Karpas-422 (cell line): ENCODE measurements around the gene SNRPA. TPM values are rescaled to one million over a fixed set of nuclear protein-coding genes. Genes with fewer than 3 reads are reported as not detected.

Experiments used
- DNase-seq: peaks from one replicate; pipeline ENCODE4 v3.0.0-alpha.2; 2015
- H2AFZ ChIP-seq: fragments of 200-600 bp; sonication (generic); 2 replicates; pipeline ENCODE4 v1.6.1; 2014; ENCODE audit warnings: antibody characterized with exemption, low read length, mixed read lengths
- H3K27ac ChIP-seq: fragments of 200-600 bp; sonication (generic); 2 replicates; pipeline ENCODE4 v1.5.1; 2014; ENCODE audit warnings: mild to moderate bottlenecking, low read length, moderate library complexity
- H3K27me3 ChIP-seq: fragments of 200-600 bp; sonication (generic); 2 replicates; pipeline ENCODE4 v1.6.1; 2014; ENCODE audit warnings: low read length, mixed read lengths
- H3K36me3 ChIP-seq: fragments of 200-600 bp; sonication (generic); 2 replicates; pipeline ENCODE4 v1.6.1; 2014; ENCODE audit warnings: low read length, mixed read lengths; ENCODE audit not compliant: insufficient read depth
- H3K4me1 ChIP-seq: fragments of 200-600 bp; sonication (generic); 2 replicates; pipeline ENCODE4 v1.6.1; 2014; ENCODE audit warnings: mild to moderate bottlenecking, low read length, mixed read lengths
- H3K4me2 ChIP-seq: fragments of 200-600 bp; sonication (generic); 2 replicates; pipeline ENCODE4 v1.6.1; 2014; ENCODE audit warnings: low read length, low read depth, mild to moderate bottlenecking; ENCODE audit not compliant: poor library complexity, severe bottlenecking
- H3K4me3 ChIP-seq: fragments of 200-600 bp; sonication (generic); 2 replicates; pipeline ENCODE4 v1.5.1; 2014; ENCODE audit warnings: mild to moderate bottlenecking, antibody characterized with exemption, low read length, mixed read lengths
- H3K79me2 ChIP-seq: fragments of 200-600 bp; sonication (generic); 2 replicates; pipeline ENCODE4 v1.6.1; 2014; ENCODE audit warnings: mild to moderate bottlenecking, low read length, mixed read lengths
- H3K9ac ChIP-seq: fragments of 200-600 bp; sonication (generic); 2 replicates; pipeline ENCODE4 v1.6.0; 2014; ENCODE audit warnings: low read length
- H3K9me2 ChIP-seq: fragments of 200-600 bp; sonication (generic), shearing (Covaris generic); replicated peaks from 2 replicates; pipeline ENCODE4 v1.6.0; 2014; ENCODE audit warnings: mild to moderate bottlenecking, low read length, moderate library complexity; ENCODE audit not compliant: insufficient read depth
- H3K9me3 ChIP-seq: fragments of 300-700, 200-600 bp; sonication (generic); 2 replicates; pipeline ENCODE4 v1.6.1; 2014; ENCODE audit warnings: low read length, mixed read lengths
- H4K20me1 ChIP-seq: fragments of 200-600 bp; sonication (generic); 2 replicates; pipeline ENCODE4 v1.6.1; 2014; ENCODE audit warnings: mild to moderate bottlenecking, antibody characterized with exemption, low read length, low read depth; ENCODE audit not compliant: insufficient read depth
- total RNA-seq: library from RNA; depleted of rRNA; stranded (reverse); fragments of >200 nt; shearing (Covaris generic); gene quantifications from 2 replicates; pipeline ENCODE4 v1.2.3, GENCODE V29; 2014; ENCODE audit warnings: low replicate concordance

Gene SNRPA
- total RNA-seq, 1 experiment from 2014 or later = 136 TPM

DNA sequence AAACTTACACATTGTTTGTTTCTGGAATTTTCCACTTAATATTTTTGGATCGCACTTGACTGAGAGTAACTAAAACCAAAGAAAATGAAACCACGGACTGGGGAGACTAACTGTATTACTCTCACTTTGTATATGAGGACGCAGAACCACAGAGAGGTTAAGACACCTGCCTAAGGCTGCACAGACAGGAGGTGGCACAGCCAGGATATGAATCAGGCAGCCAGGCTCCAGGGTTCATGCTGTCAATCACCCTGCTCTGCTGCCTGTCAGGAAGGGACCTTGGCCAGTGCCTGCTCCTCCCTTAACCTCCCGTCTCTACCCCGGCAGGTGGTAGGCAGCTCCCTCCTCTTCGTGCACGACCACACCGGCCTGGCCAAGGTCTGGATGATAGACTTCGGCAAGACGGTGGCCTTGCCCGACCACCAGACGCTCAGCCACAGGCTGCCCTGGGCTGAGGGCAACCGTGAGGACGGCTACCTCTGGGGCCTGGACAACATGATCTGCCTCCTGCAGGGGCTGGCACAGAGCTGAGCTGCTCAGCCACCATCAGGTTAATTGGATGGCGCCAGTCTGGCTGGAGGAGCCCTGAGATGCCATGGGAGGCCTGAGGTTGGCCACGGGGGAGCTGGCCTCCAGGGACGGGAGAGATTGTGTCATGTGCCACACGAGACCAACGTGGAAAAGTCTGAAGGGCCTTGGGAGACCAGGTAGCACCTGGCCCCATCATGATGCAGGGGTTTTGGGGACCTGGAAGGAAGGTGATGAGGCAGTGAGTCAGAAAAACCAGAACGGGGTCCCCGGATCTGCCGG, 11.8 kb upstream of the SNRPA start:
- Histone ChIP-seq H3K9ac (no peak overlapping the region), H3K4me2 (no peak overlapping the region), H3K9me2 (no peaks in the 10 kb centered on the region), H3K27ac (no peak overlapping the region), H3K4me1 (no peaks in the 10 kb centered on the region), H3K79me2 (no peaks in the 10 kb centered on the region), H2AFZ (no peak overlapping the region), H3K4me3 (no peak overlapping the region), H3K36me3 (peaks cover 3% of the 10 kb centered on the region; the same call in 1 of the 2 replicates), H3K9me3 (no peaks in the 10 kb centered on the region), H3K27me3 (no peaks in the 10 kb centered on the region), H4K20me1 (no peaks in the 10 kb centered on the region)
- DNase-seq = no peak

DNA sequence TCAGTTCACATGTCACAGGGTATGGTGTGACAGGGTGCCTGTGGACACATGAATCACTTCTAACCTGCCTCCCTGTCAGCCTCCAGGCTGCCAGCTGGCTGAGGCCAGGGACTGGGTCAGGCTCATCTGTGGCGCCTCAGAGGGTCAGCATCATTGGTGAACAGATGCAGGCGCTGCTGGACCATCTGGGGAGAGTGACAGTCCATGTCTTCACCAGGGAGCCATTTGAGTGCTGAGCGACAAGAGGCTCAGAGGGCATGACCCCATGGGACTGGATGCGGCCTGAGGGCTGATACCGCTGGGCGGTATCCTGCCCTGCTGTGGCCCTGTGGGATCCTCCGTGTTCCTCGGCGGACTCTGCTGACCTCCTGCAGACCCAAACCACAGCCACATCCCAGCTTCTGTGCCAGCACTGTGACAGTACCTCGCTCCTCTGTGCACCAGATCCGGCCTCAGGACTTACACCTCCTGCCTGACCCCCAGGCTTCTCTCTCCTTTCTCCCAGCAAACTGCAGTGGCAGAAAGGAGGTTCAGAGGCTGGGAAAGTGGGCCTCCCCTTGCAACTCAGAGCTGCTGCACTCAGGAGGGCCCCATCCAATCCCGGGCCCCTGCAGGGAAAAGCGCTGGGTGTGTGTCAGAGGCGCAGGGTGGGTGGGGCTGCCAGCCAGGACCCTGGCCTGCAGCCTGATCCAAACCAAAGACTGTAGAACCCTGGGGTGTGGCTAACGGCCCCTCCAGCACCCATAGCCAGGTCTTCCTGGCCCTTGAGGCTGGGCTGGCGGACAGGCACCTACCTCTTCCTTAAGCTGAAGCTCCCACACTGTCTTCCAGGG, 10.9 kb upstream of the SNRPA start:
- Histone ChIP-seq H3K27ac (no peak overlapping the region), H2AFZ (no peak overlapping the region), H3K9me3 (no peaks in the 10 kb centered on the region), H3K4me3 (no peak overlapping the region), H3K9me2 (no peaks in the 10 kb centered on the region), H3K36me3 (0 out of 2 replicates have a peak, but pooled peaks cover 2% of the 10 kb centered on the region), H3K4me1 (no peaks in the 10 kb centered on the region), H4K20me1 (no peaks in the 10 kb centered on the region), H3K27me3 (no peaks in the 10 kb centered on the region), H3K9ac (no peak overlapping the region), H3K4me2 (no peak overlapping the region), H3K79me2 (no peaks in the 10 kb centered on the region)
- DNase-seq = no peak

DNA sequence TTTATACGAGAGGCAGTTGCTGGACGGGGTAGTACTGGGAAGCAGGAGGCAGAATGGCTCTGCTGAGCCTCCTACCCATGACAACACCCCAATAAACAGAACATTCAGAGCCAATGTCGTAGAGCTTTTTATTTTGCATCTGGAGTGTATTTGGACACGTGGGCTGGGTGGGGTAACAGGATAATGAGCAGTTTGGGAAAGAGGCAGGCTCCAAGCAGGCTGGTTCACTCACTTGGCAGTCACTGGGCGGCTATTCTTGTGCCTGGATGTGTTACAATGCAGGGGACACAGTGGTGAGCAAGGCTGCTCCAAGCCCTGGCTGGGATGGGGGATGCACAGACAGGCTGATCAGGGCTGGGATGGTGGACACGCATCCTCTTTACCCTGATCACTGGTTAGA, 10.3 kb upstream of the SNRPA start:
- Histone ChIP-seq H3K79me2 (no peaks in the 10 kb centered on the region), H3K9me3 (no peaks in the 10 kb centered on the region), H3K4me3 (no peak overlapping the region), H4K20me1 (no peaks in the 10 kb centered on the region), H3K27ac (no peak overlapping the region), H3K4me1 (no peaks in the 10 kb centered on the region), H3K9ac (no peak overlapping the region), H2AFZ (no peak overlapping the region), H3K9me2 (no peaks in the 10 kb centered on the region), H3K36me3 (no peaks in the 10 kb centered on the region), H3K4me2 (no peak overlapping the region), H3K27me3 (no peaks in the 10 kb centered on the region)
- DNase-seq = no peak

DNA sequence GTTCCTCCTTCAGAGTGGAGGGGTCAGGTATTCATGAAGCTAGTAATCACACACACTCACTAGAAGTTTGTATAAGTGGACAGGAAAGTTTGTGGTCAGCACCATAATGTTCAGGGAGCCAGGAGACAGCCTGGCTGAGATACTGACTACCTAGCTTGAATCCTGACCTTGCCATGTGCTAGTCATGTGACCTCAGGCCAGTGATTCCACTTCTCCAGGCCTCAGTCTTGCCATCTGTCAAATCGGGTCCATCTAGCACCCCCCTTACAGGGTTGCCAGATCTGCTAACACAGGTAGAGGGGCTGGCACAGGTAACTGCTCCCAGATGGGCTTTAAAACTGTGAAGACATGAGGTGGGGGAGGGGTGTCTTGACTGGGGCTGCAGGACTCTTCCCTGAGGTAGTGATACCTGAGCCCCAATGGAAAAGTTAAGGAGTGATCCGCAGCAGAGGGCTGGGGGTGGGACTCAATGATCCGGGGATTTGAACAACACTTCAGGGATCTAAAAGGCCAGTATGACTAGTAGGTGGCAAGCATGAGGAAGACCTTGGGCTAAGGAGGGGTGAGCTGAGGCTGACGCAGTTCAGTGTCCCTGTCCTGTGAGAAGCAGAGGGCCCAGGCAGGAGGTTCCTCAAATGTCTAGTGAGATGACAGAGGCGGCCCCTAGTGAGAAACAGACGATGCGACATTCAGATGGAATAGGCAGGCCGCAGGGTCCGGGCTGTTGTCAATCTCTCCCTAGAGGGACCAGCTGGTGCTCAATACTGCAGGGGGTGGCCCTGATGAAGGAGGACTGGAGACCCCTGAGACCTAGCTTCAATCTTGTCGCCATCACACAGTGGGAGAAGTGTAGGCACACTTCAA, 9.2 kb upstream of the SNRPA start:
- no peaks in the 10 kb centered on the region for H3K27me3 ChIP-seq
- H3K9me2 ChIP-seq = no peaks in the 10 kb centered on the region
- no peaks in the 10 kb centered on the region for H4K20me1 ChIP-seq
- H3K9ac ChIP-seq = no peak overlapping the region
- no peak overlapping the region for H2AFZ ChIP-seq
- no peaks in the 10 kb centered on the region for H3K79me2 ChIP-seq
- no peaks in the 10 kb centered on the region for H3K36me3 ChIP-seq
- no peak overlapping the region for H3K4me3 ChIP-seq
- H3K27ac ChIP-seq = no peak overlapping the region
- no peaks in the 10 kb centered on the region for H3K9me3 ChIP-seq
- no peaks in the 10 kb centered on the region for H3K4me1 ChIP-seq
- H3K4me2 ChIP-seq = no peak overlapping the region
- DNase-seq = no peak

DNA sequence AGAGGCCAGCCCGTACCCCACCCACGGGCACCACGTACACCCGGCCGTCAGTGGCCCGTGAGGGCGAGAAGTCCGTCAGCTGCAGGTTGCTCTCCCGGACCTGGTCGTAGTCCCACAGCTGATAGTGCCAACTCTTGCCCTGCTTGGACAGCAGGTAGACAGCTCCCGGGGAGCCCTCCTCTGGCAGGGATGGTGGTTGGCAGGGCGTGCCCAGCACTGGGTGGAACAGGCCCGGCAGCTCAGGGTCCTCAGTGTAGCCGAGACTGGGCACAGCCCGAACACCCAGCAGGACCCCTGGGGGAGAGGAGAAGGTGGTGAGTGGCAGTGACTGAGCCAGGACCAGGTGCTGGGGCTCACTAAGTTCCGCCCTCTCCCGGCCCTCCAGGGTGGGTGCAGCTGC, 8.5 kb upstream of the SNRPA start:
- no peak overlapping the region for H3K27ac ChIP-seq
- H3K4me2 ChIP-seq = no peak overlapping the region
- no peaks in the 10 kb centered on the region for H3K36me3 ChIP-seq
- H2AFZ ChIP-seq = no peak overlapping the region
- no peaks in the 10 kb centered on the region for H3K9me3 ChIP-seq
- no peak overlapping the region for H3K4me3 ChIP-seq
- no peaks in the 10 kb centered on the region for H3K27me3 ChIP-seq
- no peaks in the 10 kb centered on the region for H4K20me1 ChIP-seq
- DNase-seq = no peak
- no peak overlapping the region for H3K9ac ChIP-seq
- H3K79me2 ChIP-seq = no peaks in the 10 kb centered on the region
- H3K9me2 ChIP-seq = no peaks in the 10 kb centered on the region
- no peaks in the 10 kb centered on the region for H3K4me1 ChIP-seq

DNA sequence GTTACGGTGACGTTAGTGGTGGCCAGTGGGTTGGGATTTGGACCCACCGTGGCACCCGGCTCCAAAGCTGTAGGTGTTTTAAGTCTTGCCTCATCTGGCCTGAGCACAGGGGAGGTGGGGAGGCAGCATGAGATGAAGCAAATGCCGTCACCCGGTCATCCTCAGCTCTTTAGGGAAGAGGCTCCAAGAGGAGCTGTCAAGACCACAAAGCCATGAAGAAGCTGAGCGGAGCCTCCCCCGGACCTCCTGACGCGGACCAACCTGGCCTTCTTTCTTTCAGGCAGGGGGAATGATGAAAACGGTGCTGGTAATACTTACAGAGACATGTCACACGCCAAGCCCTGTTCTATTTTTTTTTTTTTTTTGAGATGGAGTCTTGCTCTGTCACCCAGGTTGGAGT, 8.1 kb upstream of the SNRPA start:
- Histone ChIP-seq H3K36me3 (no peaks in the 10 kb centered on the region), H3K27me3 (no peaks in the 10 kb centered on the region), H3K9me2 (no peaks in the 10 kb centered on the region), H3K4me3 (no peak overlapping the region), H4K20me1 (no peaks in the 10 kb centered on the region), H3K79me2 (peaks cover 4% of the 10 kb centered on the region), H2AFZ (no peak overlapping the region), H3K27ac (no peak overlapping the region), H3K9me3 (no peaks in the 10 kb centered on the region), H3K4me1 (peaks cover 2% of the 10 kb centered on the region), H3K4me2 (no peak overlapping the region), H3K9ac (no peak overlapping the region)
- no peak for DNase-seq

DNA sequence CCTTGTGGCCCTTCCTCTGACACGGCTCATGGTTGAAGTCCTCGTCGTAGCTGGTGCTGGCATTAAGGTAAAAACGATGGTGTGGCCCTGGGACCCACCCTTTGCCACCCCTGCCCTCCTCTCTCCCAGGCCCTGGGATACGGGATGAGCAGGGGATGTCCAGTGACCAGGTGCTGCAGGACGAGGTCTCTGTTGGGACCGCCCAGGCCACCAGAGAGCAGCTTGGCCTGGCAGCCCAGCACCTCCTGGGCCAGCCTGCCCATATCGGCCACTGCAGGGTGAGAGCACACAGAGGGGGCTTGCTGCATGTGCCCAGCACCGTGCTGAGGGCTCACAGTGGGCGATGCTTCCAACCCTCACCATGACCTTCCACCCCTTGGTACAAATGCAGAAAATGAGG, 7.1 kb upstream of the SNRPA start:
- Histone ChIP-seq H3K27ac (no peak overlapping the region), H3K4me3 (no peak overlapping the region), H4K20me1 (no peaks in the 10 kb centered on the region), H2AFZ (no peak overlapping the region), H3K9ac (no peak overlapping the region), H3K36me3 (no peaks in the 10 kb centered on the region), H3K9me3 (no peaks in the 10 kb centered on the region), H3K4me1 (peaks cover 13% of the 10 kb centered on the region), H3K27me3 (no peaks in the 10 kb centered on the region), H3K79me2 (peaks cover 13% of the 10 kb centered on the region), H3K9me2 (no peaks in the 10 kb centered on the region), H3K4me2 (no peak overlapping the region)
- DNase-seq = no peak
